LHCN-M2 (cell line): ENCODE measurements around the gene DHX58. TPM values are rescaled to one million over a fixed set of nuclear protein-coding genes. Genes with fewer than 3 reads are reported as not detected.
"Not testable (repeated sequence)": the region's sequence is repeated elsewhere in the genome, so short reads cannot be mapped to it uniquely, and the experiment has no call there.

Experiments used
- DNase-seq: peaks from one replicate; pipeline ENCODE4 v3.0.0-alpha.2; 2012; ENCODE audit warnings: low read depth
- polyA plus RNA-seq: library from polyadenylated mRNA; unstranded; fragments of >200 nt; gene quantifications from one replicate; pipeline ENCODE4 v1.2.1, GENCODE V29; 2012; ENCODE audit warnings: missing spikeins
- total RNA-seq: library from RNA; depleted of rRNA; stranded (reverse); fragments of >200 nt; gene quantifications from 2 replicates; pipeline ENCODE4 v1.2.3, GENCODE V29; 2014; rRNA removed

The DHX58 gene
- 5.3 and 8.0 TPM in 2 replicates for total RNA-seq
- 5.7 TPM for polyA plus RNA-seq

- peak; percentile 84 for DNase-seq
Measured at GRCh38 chr17:42112552-42113176, at the start of gene DHX58. DHX58 (minus strand) TSS chr17:42112714; CDS start chr17:42111892, 822 bp downstream.

GRCh38 chr17:42160531-42160910 is 48.0 kb upstream of the DHX58 start:
- DNase-seq: no peak

- no peak for DNase-seq
Measured at GRCh38 chr17:42159796-42160530, 47.4 kb upstream of the DHX58 start.

- DNase-seq: no peak
Measured at GRCh38 chr17:42155614-42156045, 43.1 kb upstream of the DHX58 start.

GRCh38 chr17:42153919-42154742 is 41.6 kb upstream of the DHX58 start:
- DNase-seq: no peak

GRCh38 chr17:42146911-42147607 is 34.5 kb upstream of the DHX58 start:
- DNase-seq: no peak

GRCh38 chr17:42143138-42143537 is 30.6 kb upstream of the DHX58 start:
- peak; percentile 62 for DNase-seq

- DNase-seq: peak; percentile 86
Measured at GRCh38 chr17:42142371-42142896, 29.9 kb upstream of the DHX58 start.

GRCh38 chr17:42141382-42141781 is 28.9 kb upstream of the DHX58 start:
- DNase-seq: no peak

- DNase-seq: not testable (repeated sequence)
Measured at GRCh38 chr17:42140690-42141089, 28.2 kb upstream of the DHX58 start.

GRCh38 chr17:42138749-42139492 is 26.4 kb upstream of the DHX58 start:
- DNase-seq: no peak

GRCh38 chr17:42136654-42137051 is 24.1 kb upstream of the DHX58 start:
- DNase-seq: no peak

- peak; percentile 52 for DNase-seq
Measured at GRCh38 chr17:42135664-42136653, 23.4 kb upstream of the DHX58 start.

- no peak for DNase-seq
Measured at GRCh38 chr17:42135151-42135550, 22.6 kb upstream of the DHX58 start.

GRCh38 chr17:42133461-42134041 is 21.0 kb upstream of the DHX58 start:
- DNase-seq: peak; percentile 62

GRCh38 chr17:42132941-42133340 is 20.4 kb upstream of the DHX58 start:
- peak; percentile 93 for DNase-seq

- DNase-seq: peak; percentile 35
Measured at GRCh38 chr17:42131981-42132432, 19.5 kb upstream of the DHX58 start.

GRCh38 chr17:42131232-42131631 is 18.7 kb upstream of the DHX58 start:
- DNase-seq: no peak
